Fibroblast of lung (primary cell): ENCODE results near the gene BCAT1.

Experiments
- CTCF ChIP-seq, 2 donors: IDR thresholded peaks in 1 of 2; conservative IDR thresholded peaks in 1 of 2; 1 replicate in 1 of 2; 2 replicates in 1 of 2; pipeline ENCODE4 v1.5.1; 2011 to 2012; ENCODE audit warnings: low read length in 2 of 2, control low read depth in 1 of 2, inconsistent platforms in 1 of 2, low read depth in 1 of 2, mild to moderate bottlenecking in 1 of 2
- EZH2 ChIP-seq: IDR thresholded peaks from 2 replicates; pipeline ENCODE4 v1.5.1; 2012; ENCODE audit warnings: low read length, control low read depth, mild to moderate bottlenecking; ENCODE audit errors: missing control alignments

- TF ChIP-seq CTCF (conservative IDR thresholded peaks at IDR 0.05 in 1 of 2, IDR thresholded peaks at IDR 0.05 in 1 of 2; ENCODE audit: low read depth in 1 of 2, low read length in 2 of 2), result no peak
- no peak for TF ChIP-seq EZH2
These were observed 94.0 kb downstream of the BCAT1 start for GRCh38 chr12:24854908-24855307.
